Activated effector memory CD4-positive, alpha-beta T cell treated with Interleukin-2 at 50 U/mL for 16 hours (primary cell): ENCODE measurements around the gene M1AP.

ENCODE experiments used
- DNase-seq: peaks from one replicate; pipeline ENCODE4 v3.0.0-alpha.2; 2020

M1AP gene

GRCh38 chr2:74593826-74594772 lies 54.0 kb downstream of the M1AP start:
- DNase-seq, result no peak

DNA sequence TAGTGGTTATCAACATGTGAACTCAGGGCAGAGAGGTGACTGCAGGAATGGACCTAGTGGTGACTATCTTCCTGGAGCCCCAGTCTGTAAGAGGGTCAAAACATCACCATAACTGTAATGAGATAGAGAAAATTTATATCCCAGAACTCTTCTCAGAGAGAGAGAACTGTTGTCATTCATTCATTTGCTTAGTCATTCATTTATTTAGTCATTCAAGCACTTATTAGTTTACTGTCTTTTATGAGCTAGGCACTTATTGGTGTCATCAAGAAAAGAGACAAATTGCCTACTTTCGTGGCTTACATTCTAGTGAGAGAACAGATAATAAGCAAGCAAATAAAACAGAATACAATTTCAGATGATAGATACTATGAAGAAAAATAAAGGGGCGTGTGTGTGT lies 59.5 kb downstream of the M1AP start:
- no peak for DNase-seq

- peak; percentile 49 for DNase-seq
These were observed 60.4 kb downstream of the M1AP start for GRCh38 chr2:74587664-74588277.

GRCh38 chr2:74585406-74586185 lies 62.5 kb downstream of the M1AP start:
- DNase-seq, result no peak

DNA sequence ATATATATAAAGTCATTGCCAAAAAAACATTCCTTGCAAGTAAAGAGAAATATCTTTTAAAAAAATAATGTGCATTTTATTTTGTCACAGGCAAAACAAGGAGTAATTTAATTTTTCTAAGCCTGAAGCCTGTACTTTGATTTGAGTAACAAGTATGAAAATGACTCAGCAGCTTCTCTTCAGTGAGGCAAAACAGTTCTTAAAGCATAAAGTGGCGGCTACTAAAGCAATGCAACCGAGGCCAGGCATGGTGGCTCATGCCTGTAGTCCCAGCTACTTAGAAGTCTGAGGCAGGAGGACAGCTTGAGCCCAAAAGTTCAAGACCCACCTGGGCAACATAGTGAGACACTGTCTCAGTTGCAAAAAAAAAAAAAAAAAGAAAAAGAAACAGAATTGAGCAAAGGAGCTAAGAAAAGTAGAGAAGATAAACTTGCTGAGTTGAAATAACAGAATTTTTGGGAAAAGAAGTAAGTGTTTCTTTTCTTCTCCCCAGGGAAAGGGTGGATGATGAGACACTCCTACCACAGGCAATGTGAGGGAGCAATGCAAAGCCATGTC lies 64.0 kb downstream of the M1AP start:
- DNase-seq, result no peak

- DNase-seq, result no peak
These were observed 64.6 kb downstream of the M1AP start for GRCh38 chr2:74583504-74583903.

DNA sequence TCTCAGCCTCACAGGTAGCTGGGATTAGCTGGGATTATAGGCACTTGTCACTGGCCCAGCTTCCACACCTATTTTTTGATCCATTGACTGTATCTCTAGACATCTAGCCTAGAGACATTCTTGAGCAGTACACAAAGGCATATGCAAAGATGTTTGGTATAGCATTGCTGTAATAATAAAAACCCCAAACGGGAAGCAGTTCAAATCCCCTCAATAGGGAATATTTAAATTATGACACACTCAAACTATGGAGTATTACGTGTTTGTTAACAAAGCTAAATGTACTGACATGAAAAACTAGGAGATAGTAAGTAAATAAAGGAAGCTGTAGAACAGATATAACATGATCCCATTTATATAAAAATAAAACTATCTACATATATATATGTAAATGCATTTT lies 65.9 kb downstream of the M1AP start:
- DNase-seq, result no peak

DNA sequence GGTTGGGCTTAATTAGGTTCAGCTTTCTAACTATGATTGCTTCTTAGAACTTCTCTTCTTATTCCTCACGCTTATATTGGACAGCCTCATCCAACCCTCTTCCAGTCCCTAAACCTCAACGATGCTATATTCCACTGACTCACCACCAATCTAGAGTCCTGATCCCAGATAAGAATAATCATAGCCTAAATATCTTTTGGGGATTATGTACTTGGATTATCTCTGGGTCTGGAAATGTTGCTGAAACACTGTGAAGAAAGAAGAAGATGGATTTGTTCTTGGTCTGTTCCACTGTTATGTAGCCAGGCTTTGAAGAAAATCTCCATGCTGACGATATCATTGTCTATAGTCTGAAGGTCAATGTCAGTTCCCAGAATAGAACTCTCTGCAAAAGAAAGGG lies 66.7 kb downstream of the M1AP start:
- DNase-seq, result no peak

DNA sequence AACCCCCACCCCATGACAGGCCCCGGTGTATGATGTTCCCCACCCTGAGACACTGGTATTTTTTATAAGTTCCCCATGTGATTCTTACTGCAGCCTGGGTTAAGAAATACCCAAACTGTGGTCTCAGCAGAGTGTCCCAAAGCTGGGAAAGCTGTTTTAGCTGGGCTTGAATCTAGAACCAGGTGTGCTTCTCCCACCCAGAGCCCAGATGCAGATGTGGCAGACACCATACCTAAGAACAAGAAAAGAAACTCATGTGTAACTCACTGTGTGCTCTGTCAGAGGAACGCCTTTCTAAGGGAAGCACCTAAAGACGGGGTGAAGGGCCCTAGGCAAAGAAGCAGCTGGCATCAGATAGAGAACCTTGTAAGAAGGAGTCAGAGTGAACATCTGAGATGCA lies 69.7 kb downstream of the M1AP start:
- no peak for DNase-seq

DNA sequence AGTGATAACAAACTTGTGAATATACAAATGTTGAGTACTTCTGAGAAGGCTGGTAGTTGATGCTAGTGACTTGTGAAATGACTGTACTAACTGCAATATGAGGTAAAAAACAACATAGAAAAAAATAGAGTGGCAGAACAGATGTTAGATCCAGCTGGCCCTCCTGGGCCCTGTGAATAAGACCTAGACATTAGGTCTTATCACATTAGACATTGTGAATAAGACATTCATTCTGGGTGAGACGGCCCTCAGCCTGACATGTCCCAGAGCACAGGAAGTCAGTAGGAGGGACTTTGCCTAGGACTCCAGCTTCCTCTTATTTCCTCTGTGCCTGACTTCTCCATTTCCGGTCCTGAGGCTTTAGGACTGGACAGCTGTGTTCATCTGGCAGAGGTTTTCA lies 70.7 kb downstream of the M1AP start:
- DNase-seq, result no peak

DNA sequence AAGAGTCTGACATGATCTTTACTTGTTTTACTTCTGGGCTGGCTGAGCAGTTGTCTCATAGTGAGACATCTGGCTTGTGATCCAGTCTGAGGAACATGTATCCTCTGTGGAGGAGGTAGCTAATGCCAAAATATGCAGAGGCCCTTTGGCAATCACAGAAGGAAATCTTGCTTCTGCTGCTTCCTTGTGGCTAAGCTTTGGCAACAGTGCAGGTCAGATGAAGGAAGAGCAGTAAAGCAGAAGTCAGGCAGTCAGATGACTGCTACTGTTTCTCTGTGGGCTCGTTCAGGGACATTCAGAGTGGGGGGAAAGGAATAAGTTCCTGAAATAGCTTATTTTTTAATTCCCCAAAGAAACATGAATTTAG lies 71.3 kb downstream of the M1AP start:
- no peak for DNase-seq

- DNase-seq, result no peak
These were observed 71.8 kb downstream of the M1AP start for GRCh38 chr2:74576211-74576862.

GRCh38 chr2:74575320-74575719 lies 72.8 kb downstream of the M1AP start:
- DNase-seq, result no peak

DNA sequence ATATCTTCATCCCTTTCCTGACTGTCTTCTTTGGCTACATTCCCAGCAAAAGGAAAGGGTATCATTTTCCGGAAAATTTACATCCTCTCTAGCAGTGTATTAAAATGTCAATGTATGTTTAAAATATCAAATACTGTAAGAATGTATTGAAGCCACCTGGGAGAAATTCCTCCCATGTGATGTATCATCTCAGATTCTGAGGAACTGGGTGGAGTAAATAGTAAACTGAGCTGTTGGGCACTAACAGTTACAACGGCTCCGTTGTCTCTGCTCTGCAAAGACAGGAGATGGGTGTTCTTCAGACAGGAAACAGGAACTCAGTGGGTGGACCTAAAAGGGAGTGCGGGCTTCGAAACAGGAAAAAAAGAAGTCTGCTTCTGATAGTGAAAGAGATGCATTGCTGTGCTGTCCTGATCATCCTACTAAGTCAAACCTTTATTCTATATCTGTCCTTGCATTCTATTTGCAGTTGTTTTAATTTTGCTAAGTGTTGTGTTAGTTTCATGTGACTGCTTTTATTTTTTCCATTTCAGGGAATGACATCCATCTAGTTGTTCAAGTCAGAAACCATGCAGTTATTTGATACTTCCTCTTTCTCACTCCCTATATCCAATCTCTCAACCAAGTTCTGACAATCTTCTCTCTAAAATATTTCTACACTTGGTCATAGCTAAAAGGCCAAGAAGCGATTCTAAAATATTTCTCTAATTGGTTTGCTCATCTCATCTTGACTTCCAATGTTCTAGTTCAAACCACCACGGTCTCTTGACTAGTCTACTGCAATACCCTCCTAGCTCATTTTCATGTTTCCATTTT lies 74.2 kb downstream of the M1AP start:
- DNase-seq, result no peak

GRCh38 chr2:74572178-74572925 lies 75.8 kb downstream of the M1AP start:
- DNase-seq, result no peak

DNA sequence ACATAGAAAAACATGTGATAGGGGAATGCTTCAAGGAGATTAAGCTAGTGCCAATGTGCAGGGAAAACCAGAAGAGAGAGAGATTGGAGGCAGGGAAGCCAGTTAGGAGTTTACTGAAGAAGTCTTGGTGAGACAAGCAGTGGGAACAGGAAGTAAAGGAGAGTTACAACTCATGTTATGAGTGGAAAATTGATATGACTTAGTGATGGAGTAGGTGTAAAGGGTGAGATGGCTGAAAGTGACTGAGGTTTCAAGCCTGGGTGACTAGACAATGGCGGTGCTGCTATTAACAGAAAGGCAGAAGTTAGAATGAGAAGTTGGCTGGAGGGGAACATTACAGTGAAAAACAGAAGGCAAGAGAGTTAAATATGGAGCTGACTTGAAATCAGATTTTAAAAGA lies 77.1 kb downstream of the M1AP start:
- DNase-seq, result no peak

- DNase-seq, result no peak
These were observed 78.4 kb downstream of the M1AP start for GRCh38 chr2:74569686-74570085.

DNA sequence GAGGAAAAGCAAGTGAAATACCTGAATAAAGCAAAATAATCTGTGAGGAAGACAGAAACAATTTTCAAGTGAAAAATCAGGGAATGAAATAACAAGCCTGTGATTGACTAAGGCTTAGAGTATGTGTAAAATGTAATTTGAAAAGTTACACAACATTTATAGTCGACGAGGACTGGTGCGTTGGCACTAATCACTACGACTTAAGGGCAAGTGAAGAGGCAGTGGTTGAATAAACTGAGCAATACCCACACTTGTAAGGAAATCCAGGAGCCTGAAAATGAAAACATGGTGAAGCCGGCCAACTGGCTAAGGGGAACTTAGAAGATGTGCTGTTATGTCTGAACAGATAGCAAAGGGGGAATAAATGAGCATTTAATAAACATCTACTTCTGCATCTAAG lies 80.2 kb downstream of the M1AP start:
- no peak for DNase-seq

DNA sequence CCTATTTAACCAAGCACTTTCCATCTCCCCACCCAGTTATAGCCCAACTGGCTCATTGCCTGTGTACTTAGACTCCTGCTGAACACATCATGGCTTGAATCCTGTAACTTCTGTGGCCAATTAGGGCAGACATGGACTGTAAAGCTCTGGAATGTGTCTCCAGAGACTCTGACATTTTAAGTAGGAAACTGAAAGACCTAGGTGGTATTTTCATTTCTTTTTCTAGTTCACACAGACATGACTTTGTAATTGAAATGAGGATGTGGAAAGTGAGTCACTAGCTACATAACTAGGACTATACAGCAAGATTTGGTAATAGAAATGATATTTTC lies 81.4 kb downstream of the M1AP start:
- DNase-seq, result no peak

GRCh38 chr2:74566076-74566753 lies 81.9 kb downstream of the M1AP start:
- DNase-seq, result no peak

- no peak for DNase-seq
These were observed 83.9 kb downstream of the M1AP start for GRCh38 chr2:74564222-74564621.
